PC-3 (cell line): Measurements from ENCODE around the gene ALDH3B2. TPM values are rescaled to one million over a fixed set of nuclear protein-coding genes. Genes with fewer than 3 reads are reported as not detected.

Experiments used
- ATAC-seq: fragments of 200-7000 bp; cut with Tn5 transposase; 2 replicates; pipeline ENCODE4 v1.9.1; 2020; ENCODE audit warnings: mild to moderate bottlenecking, moderate library complexity
- BruUV-seq: library from RNA; stranded (reverse); fragments of 400-500 nt; replicated peaks from 2 replicates; lab custom pipeline; 2021; lab: Mats Ljungman, UMichigan
- CTCF ChIA-PET: fragments of 300-600 bp; sonication (Branson Sonifier 250); formaldehyde crosslinking; loops from one replicate; lab custom pipeline; 2022; ENCODE audit warnings: antibody characterized with exemption; lab: Charles Lee
- POLR2A ChIA-PET: fragments of 300-600 bp; sonication (Branson Sonifier 250); formaldehyde crosslinking; loops from one replicate; lab custom pipeline; 2022; ENCODE audit warnings: antibody characterized with exemption; ENCODE audit not compliant: unreplicated experiment; lab: Charles Lee
- DNase-seq: peaks from one replicate; pipeline ENCODE4 v3.0.0-alpha.2; 2015
- H2AFZ ChIP-seq: fragments of 300-600 bp; sonication (generic); 2 replicates; pipeline ENCODE4 v1.6.0; 2016; ENCODE audit warnings: antibody characterized with exemption, low read length
- H3F3A ChIP-seq: fragments of 300-600 bp; sonication (generic); one replicate; pipeline ENCODE4 v1.6.0; 2017; ENCODE audit warnings: antibody characterized with exemption, low read length, control low read depth, mild to moderate bottlenecking; ENCODE audit not compliant: unreplicated experiment
- H3K27ac ChIP-seq: fragments of 300-600 bp; sonication (generic); 2 replicates; pipeline ENCODE4 v1.5.1; 2016; ENCODE audit warnings: mild to moderate bottlenecking, low read length
- H3K27me3 ChIP-seq: fragments of 300-600 bp; sonication (generic); 2 replicates; pipeline ENCODE4 v1.6.1; 2016; ENCODE audit warnings: low read length, mixed read lengths
- H3K36me3 ChIP-seq: fragments of 300-600 bp; sonication (generic); 2 replicates; pipeline ENCODE4 v1.6.1; 2016; ENCODE audit warnings: low read depth, mixed run types, low read length, mixed read lengths
- H3K4me1 ChIP-seq: fragments of 300-600 bp; sonication (generic); 2 replicates; pipeline ENCODE4 v1.5.1; 2016; ENCODE audit warnings: low read length; ENCODE audit not compliant: insufficient read depth
- H3K4me2 ChIP-seq: fragments of 300-600 bp; sonication (generic); 2 replicates; pipeline ENCODE4 v1.6.0; 2016; ENCODE audit warnings: low read length
- H3K4me3 ChIP-seq: fragments of 300-600 bp; sonication (generic); 2 replicates; pipeline ENCODE4 v1.5.1; 2016; ENCODE audit warnings: mild to moderate bottlenecking, low read length, mixed read lengths
- H3K79me2 ChIP-seq: fragments of 300-600 bp; sonication (generic); 2 replicates; pipeline ENCODE4 v1.6.1; 2017; ENCODE audit warnings: low read length, mixed read lengths
- H3K9ac ChIP-seq: fragments of 300-600 bp; sonication (generic); 2 replicates; pipeline ENCODE4 v1.6.0; 2016; ENCODE audit warnings: mild to moderate bottlenecking, low read length
- H3K9me2 ChIP-seq: fragments of 300-600 bp; sonication (generic); replicated peaks from 2 replicates; pipeline ENCODE4 v1.6.1; 2016; ENCODE audit warnings: mixed run types, low read length, mixed read lengths
- H3K9me3 ChIP-seq: fragments of 300-600 bp; sonication (generic); 2 replicates; pipeline ENCODE4 v1.6.1; 2016; ENCODE audit warnings: low read length, mixed read lengths
- H4K20me1 ChIP-seq: fragments of 300-600 bp; sonication (generic); 2 replicates; pipeline ENCODE4 v1.6.1; 2016; ENCODE audit warnings: low read length, mixed read lengths
- EZH2 ChIP-seq: fragments of 300-600 bp; sonication (generic); IDR thresholded peaks from one replicate; pipeline ENCODE4 v1.6.1; 2017; ENCODE audit warnings: antibody characterized with exemption, mild to moderate bottlenecking, low read length; ENCODE audit not compliant: unreplicated experiment
- EZH2phosphoT487 ChIP-seq: fragments of 300-600 bp; sonication (generic); IDR thresholded peaks from 2 replicates; pipeline ENCODE4 v1.6.1; 2018; ENCODE audit warnings: mild to moderate bottlenecking, antibody characterized with exemption, low read length, borderline replicate concordance
- intact Hi-C: fragments of 100-400 bp; cut with micrococcal nuclease; formaldehyde crosslinking; loops from 2 replicates; pipeline ENCODE4 v1.9.0; 2023
- total RNA-seq: library from RNA; depleted of rRNA; stranded (reverse); fragments of >200 nt; gene quantifications from 2 replicates; pipeline ENCODE4 v1.2.3, GENCODE V29; 2014
- TF ChIP-seq, protein P1 (sequence below): fragments of 300-600 bp; sonication (generic); conservative IDR thresholded peaks from 2 replicates; pipeline ENCODE4 v1.5.1; 2017; ENCODE audit warnings: antibody characterized with exemption, low read depth, mild to moderate bottlenecking, low read length

The ALDH3B2 gene
- total RNA-seq, 1 experiment from 2014 or later = not detected

DNA sequence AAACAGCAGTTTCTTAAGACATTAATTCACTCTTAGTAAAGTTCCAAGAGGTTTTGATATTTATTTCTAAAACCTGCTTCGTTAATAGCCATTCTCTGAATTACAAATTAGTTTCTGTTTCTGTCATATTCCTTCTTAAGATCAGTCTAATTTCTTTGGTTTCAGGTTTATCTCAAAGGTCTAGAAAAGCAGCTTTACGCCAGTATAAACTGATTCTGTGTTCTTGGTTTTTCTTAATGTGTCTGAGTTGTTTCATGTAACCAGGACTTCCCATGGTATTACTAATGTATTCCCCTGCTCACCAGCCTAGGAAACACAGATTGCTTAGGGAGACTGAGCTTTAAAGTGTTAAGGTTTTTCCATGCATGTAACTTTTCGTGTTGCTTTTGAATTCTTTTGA is 17.1 kb downstream of the ALDH3B2 start:
- Histone ChIP-seq H3K4me1 (peaks cover 17% of the 10 kb centered on the region), H3K79me2 (no peaks in the 10 kb centered on the region), H2AFZ (0 out of 2 replicates have a peak overlapping the region, but pooled peaks have one; percentile 2), H3K4me2 (peak overlapping the region; percentile 65), H3K9me3 (0 out of 2 replicates have a peak, but pooled peaks cover 8% of the 10 kb centered on the region), H3K9ac (peak overlapping the region; percentile 41), H3K36me3 (no peaks in the 10 kb centered on the region; the same call in 1 of the 2 replicates), H3K4me3 (peak overlapping the region; percentile 28; the same call in 1 of the 2 replicates), H3F3A (peaks cover 5% of the 10 kb centered on the region), H4K20me1 (no peaks in the 10 kb centered on the region), H3K27ac (peak overlapping the region; percentile 84), H3K27me3 (no peaks in the 10 kb centered on the region), H3K9me2 (no peaks in the 10 kb centered on the region)
- no peak for TF ChIP-seq EZH2
- POLR2A ChIA-PET = interaction anchor here (1.1 kb wide), 1 partner anchor 27 kb away, joined by 8 read pairs; the partner anchor contains the start of gene NUDT8
- peak; percentile 27 for ATAC-seq
- DNase-seq = no peak
- no TSS peak for BruUV-seq
- intact Hi-C loops = loop anchor here (5.0 kb wide), 1 partner anchor 85 kb away; no protein-coding TSS in a partner anchor
- CTCF ChIA-PET = interaction anchor here (1.0 to 3.4 kb wide), 2 partner anchors 28 to 43 kb away, joined by 3 to 32 read pairs; partner anchors contain the start of gene NUDT8

- H3F3A ChIP-seq = peaks cover 5% of the 10 kb centered on the region
- no peaks in the 10 kb centered on the region for H3K27me3 ChIP-seq
- no peak overlapping the region for H3K4me3 ChIP-seq
- POLR2A ChIA-PET = no interaction called here
- no peaks in the 10 kb centered on the region for H3K9me2 ChIP-seq
- no peaks in the 10 kb centered on the region for H3K79me2 ChIP-seq
- no peak overlapping the region for H2AFZ ChIP-seq
- H3K27ac ChIP-seq = no peak overlapping the region
- H3K4me1 ChIP-seq = peaks cover 17% of the 10 kb centered on the region
- no peaks in the 10 kb centered on the region for H4K20me1 ChIP-seq
- H3K36me3 ChIP-seq = no peaks in the 10 kb centered on the region; the same call in 1 of the 2 replicates
- no TSS peak for BruUV-seq
- no peak for ATAC-seq
- intact Hi-C loops = loop anchor here (5.0 kb wide), 1 partner anchor 84 kb away; no protein-coding TSS in a partner anchor
- CTCF ChIA-PET = interaction anchor here (1.0 kb wide), 1 partner anchor 42 kb away, joined by 3 read pairs; no protein-coding TSS in a partner anchor
- no peak for DNase-seq
- H3K9me3 ChIP-seq = 0 out of 2 replicates have a peak, but pooled peaks cover 8% of the 10 kb centered on the region
- no peak overlapping the region for H3K4me2 ChIP-seq
- no peak for TF ChIP-seq EZH2
- TF ChIP-seq, protein P1, sequence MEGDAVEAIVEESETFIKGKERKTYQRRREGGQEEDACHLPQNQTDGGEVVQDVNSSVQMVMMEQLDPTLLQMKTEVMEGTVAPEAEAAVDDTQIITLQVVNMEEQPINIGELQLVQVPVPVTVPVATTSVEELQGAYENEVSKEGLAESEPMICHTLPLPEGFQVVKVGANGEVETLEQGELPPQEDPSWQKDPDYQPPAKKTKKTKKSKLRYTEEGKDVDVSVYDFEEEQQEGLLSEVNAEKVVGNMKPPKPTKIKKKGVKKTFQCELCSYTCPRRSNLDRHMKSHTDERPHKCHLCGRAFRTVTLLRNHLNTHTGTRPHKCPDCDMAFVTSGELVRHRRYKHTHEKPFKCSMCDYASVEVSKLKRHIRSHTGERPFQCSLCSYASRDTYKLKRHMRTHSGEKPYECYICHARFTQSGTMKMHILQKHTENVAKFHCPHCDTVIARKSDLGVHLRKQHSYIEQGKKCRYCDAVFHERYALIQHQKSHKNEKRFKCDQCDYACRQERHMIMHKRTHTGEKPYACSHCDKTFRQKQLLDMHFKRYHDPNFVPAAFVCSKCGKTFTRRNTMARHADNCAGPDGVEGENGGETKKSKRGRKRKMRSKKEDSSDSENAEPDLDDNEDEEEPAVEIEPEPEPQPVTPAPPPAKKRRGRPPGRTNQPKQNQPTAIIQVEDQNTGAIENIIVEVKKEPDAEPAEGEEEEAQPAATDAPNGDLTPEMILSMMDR = no peak
- no peak for TF ChIP-seq EZH2phosphoT487
- no peak overlapping the region for H3K9ac ChIP-seq
These were observed 18.0 kb downstream of the ALDH3B2 start for GRCh38 chr11:67656278-67656922.

DNA sequence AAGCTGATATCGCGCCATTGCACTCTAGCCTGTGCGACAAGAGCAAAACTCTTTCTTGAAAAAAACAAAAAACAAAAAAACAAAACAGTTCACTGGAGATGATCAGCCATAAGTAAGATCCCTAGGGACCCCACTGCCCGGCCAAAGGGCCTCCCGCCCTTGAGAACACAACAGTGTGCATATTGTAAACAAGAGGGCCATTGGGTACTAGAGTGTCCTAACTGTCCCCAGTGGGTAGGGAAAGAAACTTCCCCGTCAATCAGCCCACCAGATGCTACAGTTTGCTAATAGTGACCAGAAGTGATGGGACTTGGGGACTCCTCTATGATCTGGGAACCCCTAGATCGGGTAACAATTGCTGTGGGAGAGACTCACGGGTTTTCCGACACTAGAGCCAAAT is 20.2 kb downstream of the ALDH3B2 start:
- Histone ChIP-seq H3K79me2 (no peaks in the 10 kb centered on the region), H4K20me1 (no peaks in the 10 kb centered on the region), H3K9me2 (no peaks in the 10 kb centered on the region), H3K27me3 (no peaks in the 10 kb centered on the region), H3F3A (peaks cover 5% of the 10 kb centered on the region), H3K27ac (no peak overlapping the region), H3K36me3 (no peaks in the 10 kb centered on the region; the same call in 1 of the 2 replicates), H3K9ac (no peak overlapping the region), H3K9me3 (0 out of 2 replicates have a peak, but pooled peaks cover 8% of the 10 kb centered on the region), H3K4me2 (no peak overlapping the region), H3K4me3 (no peak overlapping the region), H2AFZ (no peak overlapping the region), H3K4me1 (peaks cover 17% of the 10 kb centered on the region)
- ChIA-PET POLR2A (no interaction called here), CTCF (no interaction called here)
- DNase-seq = no peak
- BruUV-seq = no TSS peak
- no peak for TF ChIP-seq EZH2phosphoT487
- no peak for ATAC-seq
- intact Hi-C loops = no loop called here
